ENCODE measurements around the gene OR6Q1.

The OR6Q1 gene

GRCh38 chr11:58039589-58039988 lies 8.8 kb downstream of the OR6Q1 start:
- Histone ChIP-seq H3K4me1 (ENCODE audit: low read length) (no peaks in the 10 kb centered on the region), H3K9me2 (replicated peaks; ENCODE audit: insufficient read depth, low read length) (no peaks in the 10 kb centered on the region), H3K9ac (ENCODE audit: low read length) (no peak overlapping the region), H2AFZ (ENCODE audit: low read length) (no peak overlapping the region), H3K36me3 (replicated peaks; ENCODE audit: insufficient read depth, low read length) (no peaks in the 10 kb centered on the region), H3K4me2 (ENCODE audit: low read depth, low read length) (no peak overlapping the region), H3K27me3 (replicated peaks; ENCODE audit: insufficient read depth, low read length) (no peaks in the 10 kb centered on the region), H3K4me3 (ENCODE audit: low read length) (no peak overlapping the region), H3K79me2 (ENCODE audit: low read length) (no peaks in the 10 kb centered on the region), H3K9me3 (replicated peaks; ENCODE audit: insufficient read depth, low read length) (no peaks in the 10 kb centered on the region), H3F3A (ENCODE audit: insufficient read depth, low read length) (no peaks in the 10 kb centered on the region), H3K27ac (ENCODE audit: low read length) (no peak overlapping the region), H4K20me1 (ENCODE audit: insufficient read depth, low read length) (no peaks in the 10 kb centered on the region)
- TF ChIP-seq CTCF (IDR thresholded peaks at IDR 0.05; ENCODE audit: low read length) (no peak), EZH2 (optimal IDR thresholded peaks at IDR 0.05; ENCODE audit: low read depth, low read length) (no peak), EZH2phosphoT487 (IDR thresholded peaks at IDR 0.05; ENCODE audit: low read length) (no peak)
- DNase-seq, result no peak

GRCh38 chr11:58043379-58043778 lies 12.6 kb downstream of the OR6Q1 start:
- H3F3A ChIP-seq (ENCODE audit: insufficient read depth, low read length), result no peaks in the 10 kb centered on the region
- TF ChIP-seq EZH2 (optimal IDR thresholded peaks at IDR 0.05; ENCODE audit: low read depth, low read length), result no peak
- no peak for TF ChIP-seq CTCF (IDR thresholded peaks at IDR 0.05; ENCODE audit: low read length)
- no peak for TF ChIP-seq EZH2phosphoT487 (IDR thresholded peaks at IDR 0.05; ENCODE audit: low read length)
- H2AFZ ChIP-seq (ENCODE audit: low read length), result no peak overlapping the region
- H3K79me2 ChIP-seq (ENCODE audit: low read length), result no peaks in the 10 kb centered on the region
- H3K9ac ChIP-seq (ENCODE audit: low read length), result no peak overlapping the region
- H3K9me3 ChIP-seq (replicated peaks; ENCODE audit: insufficient read depth, low read length), result no peaks in the 10 kb centered on the region
- H4K20me1 ChIP-seq (ENCODE audit: insufficient read depth, low read length), result no peaks in the 10 kb centered on the region
- no peak overlapping the region for H3K4me2 ChIP-seq (ENCODE audit: low read depth, low read length)
- no peaks in the 10 kb centered on the region for H3K36me3 ChIP-seq (replicated peaks; ENCODE audit: insufficient read depth, low read length)
- DNase-seq, result no peak
- no peak overlapping the region for H3K4me3 ChIP-seq (ENCODE audit: low read length)
- H3K4me1 ChIP-seq (ENCODE audit: low read length), result no peaks in the 10 kb centered on the region
- no peaks in the 10 kb centered on the region for H3K27me3 ChIP-seq (replicated peaks; ENCODE audit: insufficient read depth, low read length)
- H3K9me2 ChIP-seq (replicated peaks; ENCODE audit: insufficient read depth, low read length), result no peaks in the 10 kb centered on the region
- no peak overlapping the region for H3K27ac ChIP-seq (ENCODE audit: low read length)

- Histone ChIP-seq H4K20me1 (ENCODE audit: insufficient read depth, low read length) (no peaks in the 10 kb centered on the region), H3K4me3 (ENCODE audit: low read length) (no peak overlapping the region), H3K4me2 (ENCODE audit: low read depth, low read length) (no peak overlapping the region), H3K4me1 (ENCODE audit: low read length) (no peaks in the 10 kb centered on the region), H2AFZ (ENCODE audit: low read length) (no peak overlapping the region), H3K9me3 (replicated peaks; ENCODE audit: insufficient read depth, low read length) (no peaks in the 10 kb centered on the region), H3K27ac (ENCODE audit: low read length) (no peak overlapping the region), H3K27me3 (replicated peaks; ENCODE audit: insufficient read depth, low read length) (no peaks in the 10 kb centered on the region), H3K9ac (ENCODE audit: low read length) (no peak overlapping the region), H3K9me2 (replicated peaks; ENCODE audit: insufficient read depth, low read length) (no peaks in the 10 kb centered on the region), H3F3A (ENCODE audit: insufficient read depth, low read length) (no peaks in the 10 kb centered on the region), H3K79me2 (ENCODE audit: low read length) (no peaks in the 10 kb centered on the region), H3K36me3 (replicated peaks; ENCODE audit: insufficient read depth, low read length) (no peaks in the 10 kb centered on the region)
- DNase-seq, result no peak
- TF ChIP-seq EZH2phosphoT487 (IDR thresholded peaks at IDR 0.05; ENCODE audit: low read length), result no peak
- no peak for TF ChIP-seq EZH2 (optimal IDR thresholded peaks at IDR 0.05; ENCODE audit: low read depth, low read length)
- TF ChIP-seq CTCF (IDR thresholded peaks at IDR 0.05; ENCODE audit: low read length), result no peak
Observed at GRCh38 chr11:58046231-58046630, 15.5 kb downstream of the OR6Q1 start.

Data from MM.1S (cell line).